ENCODE data around the gene NLN.
"Not testable (repeated sequence)": the region's sequence is repeated elsewhere in the genome, so short reads cannot be mapped to it uniquely, and the experiment has no call there.

NLN gene

DNA sequence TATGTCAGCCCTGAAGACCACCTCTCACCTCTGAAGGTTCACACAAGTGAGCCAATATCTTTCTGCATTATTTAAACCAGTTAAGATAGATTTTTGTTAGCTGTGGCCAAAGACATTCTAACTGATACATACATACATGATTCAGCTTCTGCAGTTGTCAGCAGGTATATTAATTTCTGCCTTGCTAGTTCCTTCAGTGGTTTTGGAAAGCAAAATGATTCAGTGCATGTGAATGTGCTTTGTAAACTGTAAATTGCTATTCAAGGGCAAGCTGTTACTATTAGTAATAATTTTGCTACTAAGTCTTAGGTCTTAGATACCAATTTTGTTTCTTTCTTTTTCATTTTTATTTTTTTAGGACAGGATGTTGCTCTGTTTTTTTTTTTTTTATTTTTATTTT, 115.1 kb downstream of the NLN start:
- DNase-seq = no peak

DNA sequence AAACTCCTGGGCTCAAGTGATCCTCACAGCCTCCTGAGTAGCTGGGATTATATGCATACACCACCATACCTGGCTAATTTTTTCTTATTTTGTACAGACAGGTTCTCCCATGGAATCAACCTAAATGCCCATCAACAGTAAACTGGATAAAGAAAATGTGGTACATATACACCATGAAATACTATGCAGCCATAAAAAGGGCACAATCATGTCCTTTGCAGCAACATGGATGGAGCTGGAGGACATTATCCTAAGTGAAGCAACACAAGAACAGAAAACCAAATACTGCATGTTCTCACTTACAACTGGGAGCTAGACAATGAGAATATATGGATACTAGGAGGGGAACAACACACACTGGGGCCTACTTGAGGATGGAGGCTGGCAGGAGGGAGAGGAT, 117.2 kb downstream of the NLN start:
- not testable (repeated sequence) for DNase-seq

DNA sequence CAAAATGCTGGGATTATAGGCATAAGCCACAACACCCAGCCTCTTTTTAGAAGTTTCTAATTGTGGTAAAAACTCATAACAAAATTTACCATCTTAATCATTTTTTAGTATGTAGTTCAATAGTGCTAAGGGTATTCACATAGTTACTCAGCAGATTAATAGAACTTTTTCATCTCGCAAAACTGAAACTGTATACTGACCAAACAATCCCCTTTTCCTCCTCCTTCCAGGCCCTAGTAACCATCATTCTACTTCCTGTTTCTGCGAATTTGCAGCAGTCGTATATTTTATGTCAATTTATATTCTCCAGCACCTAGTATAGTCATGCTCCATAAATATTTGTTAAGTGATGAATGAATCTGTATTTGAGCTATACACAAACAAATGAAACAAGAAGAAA, 118.1 kb downstream of the NLN start:
- DNase-seq = no peak

DNA sequence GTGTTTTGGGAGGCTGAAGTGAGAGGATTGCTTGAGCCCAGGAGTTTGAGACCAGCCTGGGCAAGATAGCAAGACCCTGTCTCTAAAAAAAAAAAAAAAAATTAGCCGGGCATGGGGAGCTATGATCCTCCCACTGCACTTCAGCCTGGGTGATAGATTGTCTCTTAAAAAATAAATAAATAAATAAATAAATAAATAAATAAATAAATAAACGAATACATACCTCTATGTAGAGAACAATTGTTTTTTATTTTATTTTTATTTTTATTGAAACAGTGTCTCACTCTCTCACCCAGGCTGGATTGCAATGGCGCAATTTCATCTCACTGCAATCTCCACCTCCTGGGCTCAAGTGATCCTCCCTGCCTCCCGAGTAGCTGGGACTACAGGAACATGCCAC, 122.8 kb downstream of the NLN start:
- not testable (repeated sequence) for DNase-seq

DNA sequence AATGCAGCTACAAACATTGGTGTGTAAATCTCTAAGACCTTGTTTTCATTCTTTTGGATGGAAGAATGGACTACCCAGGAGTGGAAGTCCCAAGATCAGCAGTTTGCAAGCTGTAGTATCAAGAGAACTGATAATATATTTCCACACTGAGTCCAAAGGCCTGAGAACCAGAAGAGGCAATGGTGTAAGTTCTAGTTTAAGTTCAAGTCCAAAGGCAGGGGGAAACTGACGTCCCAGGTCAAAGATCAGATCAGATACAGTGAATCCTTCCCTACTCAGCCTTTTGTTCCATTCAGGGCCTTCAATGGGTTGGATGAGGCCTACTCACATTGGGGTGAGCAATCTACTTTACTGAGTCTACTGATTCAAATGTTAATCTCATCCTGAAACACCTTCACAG, 124.1 kb downstream of the NLN start:
- DNase-seq = no peak

DNA sequence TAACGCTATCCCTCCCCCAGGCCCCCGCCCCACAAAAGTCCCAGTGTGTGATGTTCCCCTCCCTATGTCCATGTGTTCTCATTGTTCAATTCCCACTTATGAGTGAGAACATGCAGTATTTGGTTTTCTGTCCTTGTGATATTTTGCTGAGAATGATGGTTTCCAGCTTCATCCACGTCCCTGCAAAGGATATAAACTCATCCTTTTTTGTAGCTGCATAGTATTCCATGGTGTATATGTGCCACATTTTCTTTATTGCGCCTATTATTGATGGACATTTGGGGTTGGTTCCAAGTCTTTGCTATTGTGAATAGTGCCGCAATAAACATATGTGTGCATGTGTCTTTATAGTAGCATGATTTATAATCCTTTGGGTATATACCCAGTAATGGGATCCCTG, 125.0 kb downstream of the NLN start:
- DNase-seq = not testable (repeated sequence)

DNA sequence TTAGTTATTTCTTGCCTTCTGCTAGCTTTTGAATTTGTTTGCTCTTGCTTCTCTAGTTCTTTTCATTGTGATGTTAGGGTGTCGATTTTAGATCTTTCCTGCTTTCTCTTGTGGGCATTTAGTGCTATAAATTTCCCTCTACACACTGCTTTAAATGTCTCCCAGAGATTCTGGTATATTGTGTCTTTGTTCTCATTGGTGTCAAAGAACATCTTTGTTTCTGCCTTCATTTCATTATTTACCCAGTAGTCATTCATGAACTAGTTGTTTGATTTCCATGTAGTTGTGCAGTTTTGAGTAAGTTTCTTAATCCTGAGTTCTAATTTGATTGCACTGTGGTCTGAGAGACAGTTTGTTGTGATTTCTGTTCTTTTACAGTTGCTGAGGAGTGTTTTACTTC, 127.9 kb downstream of the NLN start:
- not testable (repeated sequence) for DNase-seq

DNA sequence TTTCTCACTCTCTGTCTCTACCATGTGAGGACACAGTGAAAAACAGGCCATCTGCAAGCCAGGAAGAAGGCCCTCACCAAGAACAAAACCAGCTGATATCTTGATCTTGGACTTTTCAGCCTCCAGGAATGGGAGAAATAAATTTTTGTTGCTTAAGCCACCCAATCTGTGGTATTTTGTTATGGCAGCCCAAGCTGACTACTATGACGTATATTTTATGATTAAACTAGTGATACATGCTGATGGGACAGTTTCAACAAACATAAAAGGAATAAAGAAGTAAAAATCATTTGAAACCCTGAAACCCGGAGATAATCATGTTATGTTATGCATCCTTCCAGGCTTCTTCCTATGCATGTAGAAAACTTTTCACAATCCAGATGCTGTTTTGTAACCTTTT, 132.9 kb downstream of the NLN start:
- DNase-seq = no peak

DNA sequence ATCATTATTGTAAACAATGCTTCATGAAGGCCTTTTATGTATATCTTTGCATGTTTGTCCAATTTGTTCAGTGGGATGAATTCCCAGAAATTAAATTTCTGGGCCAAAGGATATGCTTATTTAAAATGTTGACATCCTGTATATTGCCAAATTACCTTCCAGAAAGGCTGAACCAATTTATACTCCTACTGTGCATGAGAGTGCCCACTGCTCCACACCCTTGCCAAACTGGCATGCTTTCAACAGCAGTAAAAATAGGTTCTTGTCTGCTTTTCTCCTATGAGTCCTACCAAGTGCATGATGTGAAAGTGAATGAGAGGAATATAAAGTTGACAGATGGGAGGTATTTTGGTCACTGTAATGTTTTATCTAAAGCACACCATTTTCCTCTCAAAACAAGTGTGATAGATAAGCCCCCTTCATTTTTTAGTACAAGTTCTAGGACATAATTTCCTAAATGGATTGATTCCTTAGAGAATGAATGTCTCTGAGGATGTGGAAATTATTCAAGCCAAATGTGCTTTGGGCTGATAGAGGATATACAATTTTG, 133.8 kb downstream of the NLN start:
- DNase-seq = no peak

DNA sequence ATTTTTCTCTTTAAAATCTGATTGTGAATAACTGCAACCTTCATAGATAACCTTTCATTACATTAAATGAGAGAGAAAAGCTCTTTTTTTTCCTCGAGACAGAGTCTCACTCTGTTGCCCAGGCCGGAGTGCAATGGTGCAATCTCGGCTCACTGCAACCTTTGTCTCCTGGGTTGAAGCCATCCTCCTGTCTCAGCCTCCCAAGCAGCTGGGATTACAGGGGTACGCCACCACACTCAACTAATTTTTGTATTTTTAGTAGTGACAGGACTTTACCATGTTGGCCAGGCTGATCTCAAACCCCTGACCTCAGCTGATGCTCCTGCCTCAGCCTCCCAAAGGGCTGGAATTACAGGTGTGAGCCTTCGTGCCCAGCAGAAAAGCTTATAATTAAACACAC, 134.5 kb downstream of the NLN start:
- no peak for DNase-seq

DNA sequence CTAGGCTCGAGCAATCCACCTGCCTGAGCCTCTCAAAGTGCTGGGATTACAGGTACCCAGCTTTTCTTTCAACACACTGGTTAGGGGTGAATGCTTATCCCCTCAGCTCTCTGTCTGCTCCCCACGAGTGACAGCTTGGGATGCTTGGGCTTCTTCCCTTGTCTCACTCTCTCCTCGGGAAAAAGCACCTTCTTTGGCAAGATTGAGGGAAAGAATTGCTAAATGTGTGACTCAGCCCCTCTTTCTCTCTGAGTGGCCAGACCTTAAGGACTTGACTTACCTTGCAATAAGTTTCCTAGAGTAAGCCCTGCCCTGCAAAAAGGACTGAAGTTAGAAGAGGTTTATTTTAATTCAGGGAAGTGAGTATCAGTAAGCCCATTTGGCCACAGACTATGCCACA, 136.3 kb downstream of the NLN start:
- no peak for DNase-seq

DNA sequence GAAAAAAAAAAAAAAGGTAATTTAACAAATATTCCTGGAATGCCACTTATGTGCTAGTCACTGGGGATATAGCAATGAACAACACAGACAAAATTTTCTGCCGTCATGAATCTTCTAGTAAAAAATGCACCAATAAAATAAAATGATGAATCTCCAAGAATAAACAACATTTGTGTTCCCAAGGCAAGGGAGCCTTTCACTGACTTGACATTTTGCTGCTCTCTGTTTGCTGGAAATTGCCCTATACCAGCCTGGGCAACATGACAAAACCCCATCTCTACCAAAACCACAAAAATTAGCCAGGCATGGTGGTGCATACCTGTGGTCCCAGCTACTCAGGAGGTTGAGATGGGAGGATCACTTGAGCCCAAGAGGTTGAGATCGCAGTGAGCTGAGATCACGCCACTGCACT, 139.8 kb downstream of the NLN start:
- no peak for DNase-seq

DNA sequence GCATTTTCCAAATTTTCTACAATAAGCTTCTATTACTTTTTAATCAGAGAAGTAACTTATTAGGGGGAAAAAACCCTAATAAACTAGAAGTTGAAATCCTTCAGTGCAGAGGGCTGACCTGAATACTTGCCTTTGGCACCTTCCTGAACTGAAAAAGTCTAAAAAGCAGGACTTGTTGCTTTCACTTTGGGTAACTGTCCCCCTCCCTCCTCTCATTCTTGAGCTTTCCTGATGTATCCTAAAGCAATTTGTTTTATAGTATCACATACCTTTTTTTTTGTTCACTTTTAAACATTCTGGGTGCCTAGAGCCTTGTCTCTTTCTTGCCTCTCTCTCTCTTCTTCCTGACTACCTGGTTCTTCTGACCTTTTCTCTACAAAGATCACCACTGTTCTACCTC, 140.4 kb downstream of the NLN start:
- DNase-seq = no peak

DNA sequence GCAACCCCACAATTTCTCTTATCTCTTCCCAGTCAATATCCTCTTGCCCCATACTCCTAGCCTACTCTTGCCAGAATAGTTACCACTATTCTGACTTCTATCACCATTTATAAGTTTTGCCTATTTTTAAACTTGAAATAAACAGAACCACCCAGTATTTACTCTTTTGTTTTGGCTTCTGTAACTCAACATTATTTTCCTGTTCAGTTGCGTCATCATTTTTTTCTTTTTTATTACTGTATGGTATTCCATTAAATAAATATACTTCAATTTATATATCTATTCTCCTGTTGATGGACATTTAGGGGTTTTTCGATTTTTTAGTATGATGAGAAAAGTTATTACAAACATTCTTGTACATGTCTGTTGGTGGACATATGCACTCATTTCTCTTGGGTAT, 141.7 kb downstream of the NLN start:
- DNase-seq = no peak

DNA sequence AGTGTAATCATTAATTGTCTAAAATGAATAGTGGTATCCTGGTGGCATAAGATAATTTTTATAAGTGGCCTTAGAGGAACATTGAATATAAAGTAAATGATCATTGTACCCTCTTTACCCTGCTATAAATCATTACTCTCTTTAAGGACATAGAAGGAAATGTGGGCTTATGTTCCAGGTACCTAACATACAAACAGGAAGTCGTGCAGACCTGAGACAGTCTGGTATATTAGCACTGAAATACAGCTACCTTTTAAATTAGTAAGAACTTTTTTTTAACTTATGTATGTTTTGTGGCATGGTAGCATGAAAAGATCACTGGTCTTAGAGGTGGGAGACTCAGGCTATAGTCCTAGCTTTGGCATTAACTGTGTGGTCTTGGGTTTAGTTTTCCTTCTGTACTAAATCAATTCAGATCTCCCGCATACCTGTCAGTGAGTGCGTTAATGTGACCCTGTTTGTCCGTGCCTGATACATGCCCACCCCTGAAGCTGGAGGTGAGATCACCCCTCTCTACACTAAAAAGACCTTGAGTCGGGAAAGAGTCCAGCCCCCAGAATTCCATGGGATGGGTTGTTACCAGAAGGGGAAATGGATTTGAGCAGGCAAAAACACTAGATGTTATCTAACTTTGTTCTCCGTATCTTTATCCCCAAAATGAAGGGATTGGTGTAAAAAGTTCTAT, 145.0 kb downstream of the NLN start:
- DNase-seq = no peak

DNA sequence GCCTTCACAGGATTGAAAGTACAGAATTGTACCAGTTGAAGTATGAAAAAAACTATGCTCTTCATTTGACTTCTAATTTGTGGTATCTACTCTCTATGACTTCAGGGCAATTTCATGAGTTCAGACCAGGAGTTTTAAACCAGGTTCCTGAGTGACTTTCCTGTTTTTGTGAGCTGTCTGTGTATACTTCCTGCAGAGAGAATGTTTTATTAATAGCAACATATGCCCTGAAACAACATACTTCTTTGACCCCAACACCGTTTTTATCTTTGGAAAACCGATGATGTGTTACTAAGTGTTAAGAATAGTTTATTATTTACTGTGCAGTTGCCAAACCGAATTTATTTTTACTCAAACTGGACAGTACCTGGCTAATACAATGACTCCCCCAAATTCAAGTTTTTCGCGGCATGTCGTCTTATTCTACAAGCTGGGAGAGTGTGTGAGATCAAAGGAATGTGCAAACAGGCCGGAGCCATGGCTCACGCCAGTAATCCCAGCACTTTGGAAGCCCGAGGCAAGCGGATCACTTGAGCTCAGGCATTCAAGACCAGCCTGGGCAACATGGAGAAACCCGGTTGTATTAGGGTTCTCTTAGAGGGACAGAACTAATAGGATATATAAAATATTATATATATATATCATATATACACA, 145.7 kb downstream of the NLN start:
- DNase-seq = no peak

DNA sequence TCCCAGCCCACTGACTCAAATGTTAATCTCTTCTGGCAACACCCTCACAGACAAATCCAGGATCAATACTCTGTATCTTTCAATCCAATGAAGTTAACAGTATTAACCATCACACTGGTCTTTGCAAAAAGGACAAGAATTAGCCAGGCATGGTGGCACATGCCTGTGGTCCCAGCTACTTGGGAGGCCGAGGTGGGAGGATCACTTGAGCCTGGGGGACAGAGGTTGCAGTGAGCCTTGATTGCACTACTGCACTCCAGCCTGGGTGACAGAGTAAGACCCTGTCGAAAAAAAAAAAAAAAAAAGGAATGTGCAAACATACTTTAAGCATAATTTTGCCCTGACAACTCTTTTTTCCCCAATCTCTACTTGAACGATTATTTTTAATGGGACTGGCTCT, 146.5 kb downstream of the NLN start:
- DNase-seq = no peak

DNA sequence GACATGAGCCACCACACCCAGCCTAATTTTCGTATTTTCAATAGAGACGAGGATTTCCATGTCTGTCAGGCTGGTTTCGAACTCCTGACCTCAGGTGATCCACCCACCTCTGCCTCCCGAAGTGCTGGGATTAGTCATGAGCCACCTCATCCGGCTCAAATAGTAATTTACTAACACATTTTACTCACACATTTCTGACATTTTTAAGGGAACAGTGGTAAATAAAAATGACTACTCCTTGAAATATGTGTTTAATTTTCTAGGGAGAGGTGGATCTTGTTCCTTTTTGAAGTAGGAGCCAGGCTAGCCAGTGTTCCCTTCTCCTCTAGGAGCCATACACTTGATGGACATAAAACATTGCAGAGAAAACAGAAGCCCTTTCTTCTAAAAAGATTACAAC, 149.2 kb downstream of the NLN start:
- DNase-seq = no peak

DNA sequence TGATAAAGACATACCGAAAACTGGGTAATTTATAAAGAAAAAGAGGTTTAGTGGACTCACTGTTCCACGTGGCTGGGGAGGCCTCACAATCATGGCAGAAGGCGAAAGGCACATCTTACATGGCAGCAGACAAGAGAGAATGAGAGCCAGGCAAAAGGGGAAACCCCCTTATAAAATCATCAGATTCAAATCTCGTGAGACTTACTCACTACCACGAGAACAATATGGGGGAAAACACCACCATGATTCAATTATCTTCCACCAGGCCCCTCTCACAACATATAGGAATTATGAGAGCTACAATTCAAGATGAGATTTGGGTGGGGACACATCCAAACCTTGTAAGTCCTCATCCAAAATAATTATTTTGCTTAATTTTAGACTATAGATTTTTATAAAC, 149.8 kb downstream of the NLN start:
- not testable (repeated sequence) for DNase-seq

DNA sequence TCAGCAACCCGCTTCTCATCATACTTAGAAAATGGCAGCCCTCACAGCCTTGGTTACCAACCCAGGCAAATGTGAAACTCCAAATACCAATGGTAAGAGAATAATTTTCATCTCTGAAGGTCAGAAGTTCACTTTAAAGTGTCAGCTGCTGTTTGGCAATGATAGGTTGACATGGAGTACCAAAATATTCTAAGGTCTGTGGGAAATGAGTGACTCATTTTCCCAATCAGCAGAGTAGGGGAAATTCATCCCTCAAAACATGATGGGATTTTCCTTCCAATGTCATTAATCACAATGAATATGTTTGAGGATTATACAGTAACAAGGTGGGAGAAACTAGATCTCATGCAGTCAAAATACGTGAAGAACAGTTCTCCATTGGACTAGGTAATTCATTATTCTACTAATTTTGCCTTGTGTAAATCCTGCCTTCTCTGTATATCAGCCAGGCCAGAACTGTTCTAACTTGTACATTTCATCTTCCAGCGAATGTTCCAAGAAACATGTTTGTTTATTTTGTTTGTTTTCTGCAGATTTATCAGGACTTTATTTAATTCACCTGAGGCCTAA, 151.3 kb downstream of the NLN start:
- DNase-seq = no peak

DNA sequence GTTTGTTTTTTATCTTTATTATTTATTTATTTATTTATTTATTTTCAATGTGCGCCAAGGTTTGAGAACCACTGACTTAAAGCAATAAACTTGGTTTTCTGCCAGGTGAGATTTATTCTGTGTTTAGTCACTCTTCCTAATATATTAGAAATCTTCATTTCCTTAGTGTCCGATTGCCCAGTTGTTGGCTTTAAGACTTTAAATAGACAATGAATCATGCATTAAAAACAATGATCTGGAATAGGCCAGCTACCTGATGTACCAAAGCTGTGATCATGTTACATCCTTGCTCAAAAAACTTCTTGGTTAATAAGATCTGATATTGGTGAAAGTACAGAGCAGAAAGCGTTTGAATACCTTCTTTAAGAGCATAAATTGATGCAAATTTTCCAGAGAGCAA, 152.2 kb downstream of the NLN start:
- no peak for DNase-seq

DNA sequence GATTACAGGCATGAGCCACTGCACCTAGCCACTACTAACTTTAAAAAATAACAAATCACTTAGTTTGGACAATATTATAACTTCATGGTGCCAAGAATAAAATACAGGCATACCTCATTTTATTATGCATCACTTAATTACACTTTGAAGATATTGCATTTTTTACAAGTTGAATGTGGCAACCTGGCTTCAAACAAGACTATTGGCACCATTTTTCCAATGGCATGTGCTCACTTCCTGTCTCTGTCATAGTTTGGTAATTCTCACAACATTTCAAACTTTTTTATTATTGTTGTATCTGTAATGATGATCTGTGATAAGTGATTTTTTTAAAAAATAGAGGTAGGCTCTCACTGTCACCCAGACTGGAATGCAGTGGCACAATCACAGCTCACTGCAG, 154.5 kb downstream of the NLN start:
- DNase-seq = no peak

DNA sequence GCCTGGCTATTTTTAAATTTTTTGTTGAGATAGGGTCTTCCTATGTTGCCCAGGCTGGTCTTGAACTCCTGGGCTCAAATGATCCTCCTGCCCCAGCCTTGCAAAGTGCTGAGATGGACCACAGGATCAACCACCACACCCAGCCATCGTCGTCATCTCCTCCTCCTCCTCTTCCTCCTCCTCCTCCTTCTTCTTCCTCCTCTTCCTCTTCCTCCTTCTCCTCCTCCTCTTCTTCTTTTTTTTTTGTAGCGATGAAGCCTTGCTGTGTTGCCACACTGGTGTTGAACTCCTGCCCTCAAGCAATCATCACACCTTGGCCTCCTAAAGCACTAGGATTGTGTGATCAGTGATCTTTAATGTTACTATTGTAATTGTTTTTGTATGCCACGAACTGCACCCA, 155.0 kb downstream of the NLN start:
- DNase-seq = no peak
